Right lobe of liver (tissue), 4 donors: ENCODE data around the gene ANKRD60.

ENCODE experiments used
- POLR2A ChIP-seq: fragments of 450-650 bp; IDR thresholded peaks from one replicate; pipeline ENCODE4 v1.6.1; 2017; ENCODE audit warnings: antibody characterized with exemption, mild to moderate bottlenecking
- TF ChIP-seq, protein P1 (sequence below), 4 donors: fragments of 200-600 bp in 3 of 4; fragments of 450-650 bp in 1 of 4; IDR thresholded peaks; one replicate each; pipeline versions ENCODE4 v1.5.1 to v1.8.0; 2016 to 2022; ENCODE audit warnings: antibody characterized with exemption in 4 of 4, mild to moderate bottlenecking in 2 of 4
- donor health status: DM: no; HTN: no; CAD: no.
- donor health status: DM: no; HTN: no; CAD: no.
- donor health status: DM: no; HTN: yes; CAD: no.

DNA sequence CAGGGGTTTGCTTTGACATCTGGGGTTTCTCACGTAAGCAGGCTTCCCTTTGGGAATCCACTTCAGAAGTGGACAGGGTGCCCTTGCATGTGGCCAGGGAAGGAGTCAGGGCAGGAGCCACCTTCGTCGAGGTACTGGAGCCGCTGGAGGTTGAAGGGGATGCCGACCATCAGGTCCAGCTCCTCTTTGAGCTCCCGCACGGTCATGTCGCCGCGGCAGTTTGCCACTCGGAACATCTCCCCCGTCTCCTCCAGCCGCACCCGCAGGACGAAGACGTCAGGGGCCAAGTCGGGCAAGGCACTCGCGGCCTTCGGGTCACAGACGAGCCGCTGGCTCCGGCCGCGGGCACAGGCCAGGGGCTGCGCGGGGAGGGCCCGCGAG lies 360 bp downstream of the ANKRD60 start:
- TF ChIP-seq, protein P1, sequence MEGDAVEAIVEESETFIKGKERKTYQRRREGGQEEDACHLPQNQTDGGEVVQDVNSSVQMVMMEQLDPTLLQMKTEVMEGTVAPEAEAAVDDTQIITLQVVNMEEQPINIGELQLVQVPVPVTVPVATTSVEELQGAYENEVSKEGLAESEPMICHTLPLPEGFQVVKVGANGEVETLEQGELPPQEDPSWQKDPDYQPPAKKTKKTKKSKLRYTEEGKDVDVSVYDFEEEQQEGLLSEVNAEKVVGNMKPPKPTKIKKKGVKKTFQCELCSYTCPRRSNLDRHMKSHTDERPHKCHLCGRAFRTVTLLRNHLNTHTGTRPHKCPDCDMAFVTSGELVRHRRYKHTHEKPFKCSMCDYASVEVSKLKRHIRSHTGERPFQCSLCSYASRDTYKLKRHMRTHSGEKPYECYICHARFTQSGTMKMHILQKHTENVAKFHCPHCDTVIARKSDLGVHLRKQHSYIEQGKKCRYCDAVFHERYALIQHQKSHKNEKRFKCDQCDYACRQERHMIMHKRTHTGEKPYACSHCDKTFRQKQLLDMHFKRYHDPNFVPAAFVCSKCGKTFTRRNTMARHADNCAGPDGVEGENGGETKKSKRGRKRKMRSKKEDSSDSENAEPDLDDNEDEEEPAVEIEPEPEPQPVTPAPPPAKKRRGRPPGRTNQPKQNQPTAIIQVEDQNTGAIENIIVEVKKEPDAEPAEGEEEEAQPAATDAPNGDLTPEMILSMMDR (IDR thresholded peaks at IDR 0.05) = no peak
- no peak for TF ChIP-seq POLR2A
